HAP-1 (cell line): Measurements from ENCODE around the gene SLC5A6.
"Not testable (repeated sequence)": the region's sequence is repeated elsewhere in the genome, so short reads cannot be mapped to it uniquely, and the experiment has no call there.

Experiments
- DNase-seq, 2 experiments: peaks; one replicate each; pipeline ENCODE4 v3.0.0-alpha.2; 2016 to 2020; ENCODE audit warnings: low spot score in 2 of 2
- H3K27me3 ChIP-seq: fragments of 250-450 bp; sonication (Bioruptor Pico); 2 replicates; pipeline ENCODE4 v1.5.1; 2020; ENCODE audit warnings: low read depth, mild to moderate bottlenecking, moderate library complexity
- H3K36me3 ChIP-seq: fragments of 250-450 bp; sonication (Bioruptor Pico); replicated peaks from 2 replicates; pipeline ENCODE4 v1.5.1; 2020; ENCODE audit warnings: mild to moderate bottlenecking
- H3K4me1 ChIP-seq: fragments of 250-450 bp; sonication (Bioruptor Pico); 2 replicates; pipeline ENCODE4 v1.5.1; 2020; ENCODE audit warnings: mild to moderate bottlenecking
- H3K4me3 ChIP-seq: fragments of 250-450 bp; sonication (Bioruptor Pico); 2 replicates; pipeline ENCODE4 v1.5.1; 2020; ENCODE audit warnings: mild to moderate bottlenecking, moderate library complexity
- H3K9me3 ChIP-seq: fragments of 250-450 bp; sonication (Bioruptor Pico); 2 replicates; pipeline ENCODE4 v1.5.1; 2020; ENCODE audit warnings: mild to moderate bottlenecking, moderate library complexity
- in situ Hi-C: fragments of 300-500 bp; cut with MboI; formaldehyde crosslinking; loops from 3 replicates; pipeline ENCODE4 v1.14.3; 2020; ENCODE audit warnings: low sequenced_read_pairs, inconsistent platforms, mixed read lengths

SLC5A6 gene

DNA sequence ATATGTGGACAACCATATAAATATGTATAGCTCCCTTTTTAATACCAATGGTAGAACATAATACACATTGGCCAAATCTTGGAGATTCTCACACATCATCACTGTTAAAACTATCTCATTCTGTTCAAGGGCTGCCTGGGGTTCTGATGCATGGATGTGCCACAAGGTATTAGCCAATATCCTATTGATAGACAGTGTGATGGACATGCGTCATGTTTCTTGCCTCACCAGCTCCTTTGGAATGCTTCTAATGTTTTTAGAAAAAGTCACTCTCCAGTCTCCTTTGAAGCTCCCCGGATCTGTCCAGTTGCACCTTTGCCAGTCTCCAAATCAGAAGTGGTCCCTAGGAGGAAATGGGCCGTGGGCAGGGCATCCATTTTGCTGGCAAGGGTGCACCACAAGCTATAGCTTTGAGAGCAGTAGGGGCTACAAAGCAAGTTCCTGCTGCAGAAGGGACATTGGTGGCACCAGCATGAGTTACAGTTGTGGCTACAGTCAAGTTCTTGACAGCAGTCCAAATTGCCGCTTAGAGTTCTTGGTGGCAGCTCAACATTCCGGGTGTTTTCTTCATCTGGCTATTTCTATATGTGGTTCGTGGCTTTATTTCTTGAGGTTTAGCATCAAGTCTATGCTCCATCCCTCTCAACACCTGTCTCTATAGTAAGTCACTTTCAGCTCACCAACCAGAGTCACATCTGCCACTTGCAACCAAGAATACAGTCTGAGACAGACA is 25.3 kb downstream of the SLC5A6 start:
- Histone ChIP-seq H3K36me3 (no peaks in the 10 kb centered on the region), H3K4me1 (no peaks in the 10 kb centered on the region), H3K9me3 (no peaks in the 10 kb centered on the region), H3K27me3 (no peaks in the 10 kb centered on the region), H3K4me3 (no peak overlapping the region)
- in situ Hi-C loops, result loop anchor here (25.0 kb wide), 1 partner anchor 224 kb away; the partner anchor contains the start of gene MAPRE3
- no peak for DNase-seq

DNA sequence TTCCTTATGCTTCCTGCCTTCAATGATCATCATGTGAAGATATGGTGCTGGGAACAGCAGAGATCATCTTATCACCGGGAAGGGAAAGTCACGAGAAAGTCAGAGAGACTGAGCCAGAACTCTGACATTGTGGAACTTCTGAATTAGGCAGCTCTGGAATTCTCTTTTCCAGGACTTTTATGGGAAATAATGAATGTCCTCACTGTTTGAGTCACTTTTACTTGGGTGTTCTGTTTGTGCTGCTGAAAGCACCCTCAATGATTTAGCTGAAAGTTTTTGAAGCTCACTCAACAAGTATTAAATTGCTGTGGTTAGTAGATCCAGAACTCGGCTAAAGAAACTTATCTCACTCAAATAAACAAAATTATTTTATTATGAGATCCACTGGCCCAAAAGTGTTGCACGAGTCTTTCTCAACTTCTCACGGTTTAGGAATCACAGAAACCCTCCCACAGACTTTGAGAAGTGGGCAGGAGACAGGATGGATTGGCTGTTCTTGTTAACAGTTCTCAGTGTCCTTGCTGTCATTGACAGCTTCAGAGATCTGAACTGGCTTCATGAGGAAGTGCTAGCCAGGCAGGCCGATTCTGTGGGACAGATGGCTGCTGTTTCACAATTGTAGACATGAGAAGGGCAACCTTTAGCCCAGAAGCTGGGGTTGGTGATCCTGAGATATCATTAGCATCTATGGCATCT is 26.6 kb downstream of the SLC5A6 start:
- in situ Hi-C loops, result loop anchor here (25.0 kb wide), 1 partner anchor 223 kb away; the partner anchor contains the start of gene MAPRE3
- Histone ChIP-seq H3K4me1 (no peaks in the 10 kb centered on the region), H3K27me3 (no peaks in the 10 kb centered on the region), H3K36me3 (no peaks in the 10 kb centered on the region), H3K4me3 (no peak overlapping the region), H3K9me3 (no peaks in the 10 kb centered on the region)
- no peak for DNase-seq

- Histone ChIP-seq H3K9me3 (no peaks in the 10 kb centered on the region), H3K4me1 (no peaks in the 10 kb centered on the region), H3K27me3 (no peaks in the 10 kb centered on the region), H3K4me3 (no peak overlapping the region), H3K36me3 (no peaks in the 10 kb centered on the region)
- in situ Hi-C loops, result loop anchor here (25.0 kb wide), 1 partner anchor 222 kb away; the partner anchor contains the start of gene MAPRE3
- no peak for DNase-seq
Observed at GRCh38 chr2:27184115-27184514, 28.0 kb downstream of the SLC5A6 start.

DNA sequence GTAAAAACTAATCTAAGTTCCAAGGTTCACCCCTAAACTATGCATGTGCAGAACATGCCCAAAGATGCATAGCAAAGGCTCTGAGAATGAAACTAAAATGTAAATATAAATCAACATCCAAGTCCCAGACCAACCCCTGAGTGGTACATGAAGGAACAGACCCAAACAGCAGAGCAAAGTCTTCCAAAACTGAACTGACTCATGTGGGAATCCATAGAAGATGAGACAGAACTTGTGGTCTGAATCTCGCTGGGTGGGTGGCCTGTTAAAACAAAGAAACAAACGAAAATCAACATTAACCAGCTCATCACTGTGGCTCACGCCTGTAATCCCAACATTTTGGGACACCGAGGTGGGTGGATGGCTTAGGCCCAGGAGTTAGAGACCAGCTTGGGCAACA is 29.7 kb downstream of the SLC5A6 start:
- in situ Hi-C loops, result loop anchor here (25.0 kb wide), 1 partner anchor 220 kb away; the partner anchor contains the start of gene MAPRE3
- no peak for DNase-seq

DNA sequence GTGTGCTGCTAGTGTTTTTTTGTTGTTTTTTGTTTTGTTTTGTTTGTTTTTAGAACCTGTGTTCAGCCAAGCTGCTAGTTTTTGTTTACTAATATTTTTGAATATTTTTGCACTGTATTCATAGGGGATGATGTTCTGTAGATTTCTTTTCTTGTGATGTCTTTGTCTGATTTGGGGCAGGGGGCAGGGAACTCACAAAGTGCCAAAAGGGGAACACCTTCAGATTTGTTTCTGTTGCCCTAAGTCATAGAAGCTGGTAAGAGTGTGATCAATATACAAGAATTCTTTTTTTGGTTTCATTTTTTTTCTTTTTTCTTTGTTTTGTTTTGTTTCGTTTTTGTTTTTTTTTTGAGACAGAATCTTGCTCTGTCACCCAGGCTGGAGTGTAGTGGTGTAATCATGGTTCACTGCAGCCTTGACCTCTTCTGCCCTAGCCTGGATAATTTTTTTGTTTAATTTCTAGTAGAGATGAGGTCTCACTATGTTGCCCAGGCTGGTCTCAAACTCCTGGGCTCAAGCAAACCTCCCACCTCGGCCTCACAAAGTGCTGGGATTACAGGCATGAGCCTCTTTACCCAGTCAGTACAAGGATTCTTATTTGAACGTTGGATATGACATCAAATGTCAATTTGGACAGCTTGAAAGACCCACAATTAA is 32.6 kb downstream of the SLC5A6 start:
- in situ Hi-C loops, result loop anchor here (25.0 kb wide), 1 partner anchor 217 kb away; the partner anchor contains the start of gene MAPRE3
- H3K36me3 ChIP-seq, result no peaks in the 10 kb centered on the region
- no peak overlapping the region for H3K4me3 ChIP-seq
- H3K4me1 ChIP-seq, result no peaks in the 10 kb centered on the region
- peaks cover 8% of the 10 kb centered on the region; the same call in 1 of the 2 replicates for H3K27me3 ChIP-seq
- no peak for DNase-seq
- H3K9me3 ChIP-seq, result no peaks in the 10 kb centered on the region

More for the DNA sequence above, 29.7 kb downstream of the SLC5A6 start:
- Histone ChIP-seq H3K4me3 (no peak overlapping the region), H3K36me3 (no peaks in the 10 kb centered on the region), H3K9me3 (no peaks in the 10 kb centered on the region), H3K4me1 (no peaks in the 10 kb centered on the region), H3K27me3 (no peaks in the 10 kb centered on the region)

DNA sequence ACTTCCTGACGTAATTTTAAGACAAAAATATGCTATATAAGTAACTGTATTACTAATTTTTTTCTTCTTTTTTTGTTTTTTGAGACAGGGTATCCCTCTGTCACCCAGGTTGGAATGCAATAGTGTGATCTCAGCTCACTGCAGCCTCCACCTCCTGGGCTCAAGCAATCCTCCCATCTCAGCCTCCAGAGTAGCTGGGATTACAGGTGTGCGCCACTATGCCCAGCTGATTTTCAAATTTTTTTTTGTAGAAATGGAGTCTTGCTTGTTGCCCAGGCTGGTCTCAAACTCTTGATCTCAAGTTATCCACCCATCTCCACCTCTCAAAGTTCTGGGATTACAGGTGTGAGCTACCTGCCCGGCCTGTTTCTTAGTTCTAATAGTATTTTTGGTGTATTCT is 33.6 kb downstream of the SLC5A6 start:
- no peak overlapping the region for H3K4me3 ChIP-seq
- peaks cover 16% of the 10 kb centered on the region for H3K27me3 ChIP-seq
- no peaks in the 10 kb centered on the region for H3K36me3 ChIP-seq
- H3K9me3 ChIP-seq, result no peaks in the 10 kb centered on the region
- in situ Hi-C loops, result loop anchor here (25.0 kb wide), 1 partner anchor 216 kb away; the partner anchor contains the start of gene MAPRE3
- no peaks in the 10 kb centered on the region for H3K4me1 ChIP-seq
- DNase-seq, result no peak

DNA sequence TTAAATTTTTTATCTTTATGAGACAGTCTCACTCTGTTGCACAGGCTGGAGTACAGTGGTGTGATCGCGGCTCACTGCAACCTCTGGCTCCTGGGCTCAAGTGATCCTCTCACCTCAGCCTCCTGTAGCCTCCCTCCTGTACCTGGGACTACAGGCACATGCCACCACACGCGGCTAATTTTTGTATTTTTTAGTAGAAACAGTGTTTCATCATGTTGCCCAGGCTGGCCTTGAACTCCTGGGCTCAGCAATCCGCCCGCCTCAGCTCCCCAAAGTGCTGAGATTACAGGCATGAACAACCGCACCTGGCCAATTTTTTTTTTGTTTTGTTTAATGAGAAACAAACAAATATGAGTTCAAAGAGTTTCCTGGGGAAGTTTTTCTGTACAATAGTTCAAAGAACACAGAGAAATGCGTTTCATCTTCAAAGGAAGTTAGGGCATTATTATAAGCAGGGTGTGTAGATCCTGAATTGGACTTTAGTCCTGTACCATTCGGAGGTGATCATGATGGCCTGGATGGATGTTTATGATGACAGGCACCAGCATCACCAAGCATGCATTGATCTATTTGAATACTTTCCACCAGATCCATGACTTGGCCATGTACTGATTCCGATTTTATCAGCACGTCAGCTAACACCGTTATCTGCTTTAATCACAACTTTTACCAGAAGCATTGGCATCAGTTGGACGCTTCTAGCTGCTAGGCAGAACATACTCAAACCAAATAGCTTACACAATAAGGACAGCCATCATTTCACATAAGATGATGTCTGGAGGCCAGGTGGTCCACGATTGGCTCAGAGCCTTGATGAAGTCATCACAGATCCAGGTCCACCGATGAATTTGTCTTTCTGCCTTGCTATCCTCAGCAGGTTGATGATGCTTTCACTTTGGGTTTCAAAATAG is 34.4 kb downstream of the SLC5A6 start:
- Histone ChIP-seq H3K4me3 (no peak overlapping the region), H3K4me1 (no peaks in the 10 kb centered on the region), H3K9me3 (no peaks in the 10 kb centered on the region), H3K36me3 (no peaks in the 10 kb centered on the region), H3K27me3 (peaks cover 16% of the 10 kb centered on the region)
- in situ Hi-C loops, result loop anchor here (25.0 kb wide), 1 partner anchor 215 kb away; the partner anchor contains the start of gene MAPRE3
- DNase-seq, result no peak

DNA sequence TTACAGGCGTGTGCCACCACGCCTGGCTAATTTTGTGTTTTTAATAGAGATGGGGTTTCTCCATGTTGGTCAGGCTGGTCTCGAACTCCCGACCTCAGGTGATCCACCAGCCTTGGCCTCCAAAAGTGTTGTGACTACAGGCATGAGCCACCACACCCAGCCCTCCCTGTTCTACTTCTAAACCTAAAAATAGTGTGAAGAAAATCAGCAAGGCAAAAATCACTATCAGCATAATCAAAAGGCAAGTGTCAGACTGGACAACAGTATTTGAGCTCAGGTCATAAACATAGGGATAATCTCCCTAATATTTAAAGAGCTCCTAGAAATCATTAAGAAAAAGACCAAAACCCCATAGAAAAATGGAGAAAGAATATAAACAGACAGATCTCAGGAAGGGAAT is 36.3 kb downstream of the SLC5A6 start:
- not testable (repeated sequence) for H3K9me3 ChIP-seq, H3K36me3 ChIP-seq, H3K4me1 ChIP-seq, DNase-seq, H3K4me3 ChIP-seq
- in situ Hi-C loops, result loop anchor here (25.0 kb wide), 1 partner anchor 213 kb away; the partner anchor contains the start of gene MAPRE3
- H3K27me3 ChIP-seq, result peaks cover 16% of the 10 kb centered on the region

GRCh38 chr2:27175330-27175729 is 36.7 kb downstream of the SLC5A6 start:
- in situ Hi-C loops, result loop anchor here (25.0 kb wide), 1 partner anchor 213 kb away; the partner anchor contains the start of gene MAPRE3
- no peaks in the 10 kb centered on the region for H3K9me3 ChIP-seq
- H3K4me1 ChIP-seq, result no peaks in the 10 kb centered on the region
- H3K36me3 ChIP-seq, result no peaks in the 10 kb centered on the region
- no peak for DNase-seq
- H3K27me3 ChIP-seq, result peaks cover 16% of the 10 kb centered on the region
- no peak overlapping the region for H3K4me3 ChIP-seq

DNA sequence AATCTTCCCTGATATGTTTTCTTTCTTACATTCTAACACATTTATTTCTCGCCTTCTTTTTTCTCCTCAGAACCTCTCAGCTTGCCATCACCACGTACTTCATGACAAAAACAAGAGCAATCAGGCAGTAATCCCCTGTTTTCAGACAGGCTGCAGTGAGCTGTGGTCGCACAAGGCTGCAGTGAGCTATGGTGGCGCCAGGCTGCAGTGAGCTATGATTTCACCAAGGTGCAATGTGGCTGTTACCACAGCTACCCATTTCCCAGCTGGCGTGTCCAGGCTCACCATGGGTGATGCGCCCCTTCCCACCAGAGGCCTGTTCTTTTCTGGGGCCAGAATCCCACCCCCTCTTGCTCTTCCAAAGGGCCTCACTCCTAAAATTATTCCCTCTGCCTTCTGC is 37.4 kb downstream of the SLC5A6 start:
- H3K36me3 ChIP-seq, result no peaks in the 10 kb centered on the region
- H3K9me3 ChIP-seq, result no peaks in the 10 kb centered on the region
- peaks cover 16% of the 10 kb centered on the region for H3K27me3 ChIP-seq
- H3K4me1 ChIP-seq, result peaks cover 4% of the 10 kb centered on the region; the same call in 1 of the 2 replicates
- in situ Hi-C loops, result loop anchor here (25.0 kb wide), 1 partner anchor 212 kb away; the partner anchor contains the start of gene MAPRE3
- H3K4me3 ChIP-seq, result no peak overlapping the region
- no peak for DNase-seq

DNA sequence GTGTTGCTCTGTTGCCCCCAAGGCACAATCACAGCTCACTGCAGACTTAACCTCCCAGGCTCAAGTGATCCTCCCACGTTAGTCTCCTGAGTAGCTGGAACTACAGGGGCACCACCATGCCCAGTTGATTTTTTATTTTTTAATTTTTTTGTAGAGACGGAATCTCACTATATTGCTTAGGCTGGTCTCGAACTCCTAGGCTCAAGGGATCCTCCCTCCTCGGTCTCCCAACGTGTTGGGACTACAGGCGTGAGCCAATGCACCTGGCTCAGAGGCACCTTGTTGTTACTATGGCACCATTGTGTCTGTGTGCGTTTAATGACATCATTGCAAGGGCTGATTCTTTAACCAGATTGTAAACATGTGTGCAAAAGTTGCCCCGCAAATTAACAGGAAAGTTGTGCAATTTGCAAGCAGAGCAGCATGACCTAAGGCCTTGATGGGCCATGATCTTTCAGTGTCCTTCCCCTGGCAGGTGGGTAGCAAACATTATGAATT is 40.7 kb downstream of the SLC5A6 start:
- H3K36me3 ChIP-seq, result no peaks in the 10 kb centered on the region
- in situ Hi-C loops, result no loop called here
- H3K4me3 ChIP-seq, result no peak overlapping the region
- peaks cover 4% of the 10 kb centered on the region; the same call in 1 of the 2 replicates for H3K4me1 ChIP-seq
- H3K9me3 ChIP-seq, result no peaks in the 10 kb centered on the region
- DNase-seq, result no peak
- H3K27me3 ChIP-seq, result peaks cover 14% of the 10 kb centered on the region

- H3K4me3 ChIP-seq, result no peak overlapping the region
- in situ Hi-C loops, result no loop called here
- peaks cover 13% of the 10 kb centered on the region for H3K27me3 ChIP-seq
- no peak for DNase-seq
- no peaks in the 10 kb centered on the region for H3K9me3 ChIP-seq
- no peaks in the 10 kb centered on the region for H3K36me3 ChIP-seq
- peaks cover 4% of the 10 kb centered on the region; the same call in 1 of the 2 replicates for H3K4me1 ChIP-seq
Observed at GRCh38 chr2:27170581-27171337, 41.3 kb downstream of the SLC5A6 start.
